HEK293T (cell line): Measurements from ENCODE around the gene NXPE1.

Experiments
- ARNT ChIP-seq: fragments of 450-650 bp; IDR thresholded peaks from 2 replicates; pipeline ENCODE4 v1.6.1; 2017; ENCODE audit warnings: mild to moderate bottlenecking
- BHLHE40 ChIP-seq: fragments of 450-650 bp; IDR thresholded peaks from 2 replicates; pipeline ENCODE4 v1.6.1; 2016; ENCODE audit warnings: mild to moderate bottlenecking, moderate library complexity, borderline replicate concordance
- CTBP1 ChIP-seq: fragments of 450-650 bp; IDR thresholded peaks from 2 replicates; pipeline ENCODE4 v1.6.1; 2016; ENCODE audit warnings: borderline replicate concordance
- ELF4 ChIP-seq: fragments of 450-650 bp; IDR thresholded peaks from 2 replicates; pipeline ENCODE4 v1.6.1; 2017; ENCODE audit warnings: antibody characterized with exemption
- FOXA1 ChIP-seq: fragments of 450-650 bp; IDR thresholded peaks from 2 replicates; pipeline ENCODE4 v1.6.1; 2016; ENCODE audit warnings: mild to moderate bottlenecking
- FOXM1 ChIP-seq: fragments of 450-650 bp; IDR thresholded peaks from 2 replicates; pipeline ENCODE4 v1.6.1; 2017; ENCODE audit warnings: mild to moderate bottlenecking, borderline replicate concordance
- L3MBTL2 ChIP-seq: fragments of 450-650 bp; conservative IDR thresholded peaks from 2 replicates; pipeline ENCODE4 v1.6.1; 2016; ENCODE audit warnings: mild to moderate bottlenecking
- LEF1 ChIP-seq: fragments of 450-650 bp; IDR thresholded peaks from 2 replicates; pipeline ENCODE4 v1.6.1; 2017; ENCODE audit warnings: mild to moderate bottlenecking, borderline replicate concordance
- NFRKB ChIP-seq: fragments of 450-650 bp; IDR thresholded peaks from 2 replicates; pipeline ENCODE4 v1.6.1; 2016; ENCODE audit warnings: mild to moderate bottlenecking, moderate library complexity
- SP1 ChIP-seq: fragments of 450-650 bp; IDR thresholded peaks from 2 replicates; pipeline ENCODE4 v1.6.1; 2017
- SUZ12 ChIP-seq: fragments of 450-650 bp; IDR thresholded peaks from 2 replicates; pipeline ENCODE4 v1.6.1; 2016; ENCODE audit warnings: mild to moderate bottlenecking
- TARDBP ChIP-seq: fragments of 450-650 bp; IDR thresholded peaks from 2 replicates; pipeline ENCODE4 v1.6.1; 2016

- TF ChIP-seq CTBP1 (no peak), FOXM1 (no peak), TARDBP (no peak), SUZ12 (no peak), L3MBTL2 (no peak), BHLHE40 (no peak), ARNT (no peak), FOXA1 (no peak), SP1 (no peak), NFRKB (no peak), ELF4 (no peak), LEF1 (no peak)
These were observed 48.2 kb upstream of the NXPE1 start for GRCh38 chr11:114607753-114608459.
